ENCODE measurements around the gene TFCP2L1. TPM values are rescaled to one million over a fixed set of nuclear protein-coding genes. Genes with fewer than 3 reads are reported as not detected.
"Not testable (repeated sequence)": the region's sequence is repeated elsewhere in the genome, so short reads cannot be mapped to it uniquely, and the experiment has no call there.

The TFCP2L1 gene
- total and polyA plus RNA-seq, 2 of the 4 experiments (the other 2 are of a cell fraction), result not detected

- H4K5ac ChIP-seq (ENCODE audit: low read depth, low read length); H4K8ac ChIP-seq (ENCODE audit: low read depth in 2 of 2, low read length in 2 of 2); H3K9me1 ChIP-seq (ENCODE audit: insufficient read depth, low read length); H2AK5ac ChIP-seq (ENCODE audit: low read depth, low read length); H3K14ac ChIP-seq (replicated peaks; ENCODE audit: low read depth, low read length); H3K23ac ChIP-seq (ENCODE audit: low read depth, low read length); H2AFZ ChIP-seq (replicated peaks; ENCODE audit: low read length, poor library complexity); H3K56ac ChIP-seq (ENCODE audit: extremely low read depth, insufficient read depth, low read length); H2BK15ac ChIP-seq (ENCODE audit: low read depth, low read length); H3K36me3 ChIP-seq (ENCODE audit: control insufficient read depth, insufficient read depth, low read length); H3K4me3 ChIP-seq (ENCODE audit: insufficient read depth, low read depth, low read length); H4K20me1 ChIP-seq (ENCODE audit: insufficient read depth, low read length); BruUV-seq (replicated peaks); H4K91ac ChIP-seq (ENCODE audit: insufficient read depth, low read depth, low read length); POLR2A ChIA-PET (ENCODE audit: unreplicated experiment); H3K9ac ChIP-seq (ENCODE audit: low read depth, low read length); H3K79me1 ChIP-seq (ENCODE audit: low read depth in 1 of 2, low read length in 2 of 2); H3K18ac ChIP-seq (ENCODE audit: low read depth, low read length); H3K9me3 ChIP-seq (ENCODE audit: control insufficient read depth, insufficient read depth, low read length); dilution Hi-C loops (cut with HindIII; ENCODE audit: low sequenced_read_pairs, unreplicated experiment); DNase-seq; H2BK5ac ChIP-seq (ENCODE audit: low read depth, low read length, poor library complexity, severe bottlenecking); in situ Hi-C loops (cut with MboI; ENCODE audit: low sequenced_read_pairs); H2BK20ac ChIP-seq (ENCODE audit: low read depth, low read length); H2BK120ac ChIP-seq (ENCODE audit: low read depth, low read length); H3K27ac ChIP-seq (ENCODE audit: insufficient read depth, low read length); H3K4me2 ChIP-seq (ENCODE audit: low read depth, low read length); intact Hi-C loops (cut with micrococcal nuclease); H3K4ac ChIP-seq (ENCODE audit: low read depth, low read length); CTCF ChIA-PET; H3K4me1 ChIP-seq (ENCODE audit: control insufficient read depth, insufficient read depth, low read length); H2AK9ac ChIP-seq (replicated peaks; ENCODE audit: low read depth, low read length, poor library complexity); ATAC-seq (ENCODE audit: low read depth): not testable (repeated sequence)
- peaks cover 21% of the 10 kb centered on the region for H3K27me3 ChIP-seq (ENCODE audit: control insufficient read depth, insufficient read depth, low read length)
- WGBS, 2 experiments (ENCODE audit: extremely low coverage in 2 of 2, insufficient read length in 1 of 2), result no CpG with 5 or more reads among the region's 26 CpGs
Observed at GRCh38 chr2:121225681-121226080, 59.3 kb downstream of the TFCP2L1 start.
